ENCODE data around the gene PRPF6. TPM values are rescaled to one million over a fixed set of nuclear protein-coding genes. Genes with fewer than 3 reads are reported as not detected.
A peak's percentile ranks its signal among the peaks of the same experiment; 100 is the strongest.

Gene PRPF6
- total and polyA plus RNA-seq, 2 of the 13 experiments (the other 11 are each of a cell fraction or from before 2014, with no cell fraction given), result 63.7 to 101 TPM

GRCh38 chr20:63978319-63979228 is 2.4 kb upstream of the PRPF6 start (continued):
- TF ChIP-seq SIX1 (CRISPR knock-in tag; IDR thresholded peaks at IDR 0.05; ENCODE audit: borderline replicate concordance) (no peak), CEBPB (IDR thresholded peaks at IDR 0.05; ENCODE audit: borderline replicate concordance, low read depth, low read length) (no peak), ZNF780A (CRISPR knock-in tag; IDR thresholded peaks at IDR 0.05) (0 out of 2 replicates have a peak, but pooled peaks have one; percentile 75), NFIB (CRISPR knock-in tag; IDR thresholded peaks at IDR 0.05; ENCODE audit: borderline replicate concordance) (no peak), SOX5 (CRISPR knock-in tag; IDR thresholded peaks at IDR 0.05; ENCODE audit: borderline replicate concordance) (peak; percentile 55), FOXA1 (IDR thresholded peaks at IDR 0.05) (no peak), FOXA1 (CRISPR knock-in tag; IDR thresholded peaks at IDR 0.05) (peak; percentile 26; the same call in 1 of the 2 replicates), TBX2 (CRISPR knock-in tag; IDR thresholded peaks at IDR 0.05; ENCODE audit: borderline replicate concordance) (peak; percentile 92), ZNF17 (CRISPR knock-in tag; IDR thresholded peaks at IDR 0.05) (no peak), NCOA5 (CRISPR knock-in tag; IDR thresholded peaks at IDR 0.05) (peak; percentile 49; the same call in 1 of the 2 replicates), DBP (CRISPR knock-in tag; IDR thresholded peaks at IDR 0.05; ENCODE audit: not compliant biosample characterization) (peak; percentile 58), ERF (CRISPR knock-in tag; IDR thresholded peaks at IDR 0.05) (peak; percentile 94), ZNF574 (CRISPR knock-in tag; IDR thresholded peaks at IDR 0.05) (peak; percentile 90), HNF1B (CRISPR knock-in tag; IDR thresholded peaks at IDR 0.05) (peak; percentile 88; the same call in 1 of the 2 replicates), TIGD3 (CRISPR knock-in tag; IDR thresholded peaks at IDR 0.05; ENCODE audit: borderline replicate concordance) (no peak; the same call in 1 of the 2 replicates), ZKSCAN8 (CRISPR knock-in tag; IDR thresholded peaks at IDR 0.05; ENCODE audit: borderline replicate concordance) (peak; percentile 78; the same call in 1 of the 2 replicates), MIXL1 (CRISPR knock-in tag; IDR thresholded peaks at IDR 0.05) (peak; percentile 76), YEATS2 (CRISPR knock-in tag; IDR thresholded peaks at IDR 0.05; ENCODE audit: borderline replicate concordance) (peak; percentile 67)
- TF ChIP-seq, protein P1, sequence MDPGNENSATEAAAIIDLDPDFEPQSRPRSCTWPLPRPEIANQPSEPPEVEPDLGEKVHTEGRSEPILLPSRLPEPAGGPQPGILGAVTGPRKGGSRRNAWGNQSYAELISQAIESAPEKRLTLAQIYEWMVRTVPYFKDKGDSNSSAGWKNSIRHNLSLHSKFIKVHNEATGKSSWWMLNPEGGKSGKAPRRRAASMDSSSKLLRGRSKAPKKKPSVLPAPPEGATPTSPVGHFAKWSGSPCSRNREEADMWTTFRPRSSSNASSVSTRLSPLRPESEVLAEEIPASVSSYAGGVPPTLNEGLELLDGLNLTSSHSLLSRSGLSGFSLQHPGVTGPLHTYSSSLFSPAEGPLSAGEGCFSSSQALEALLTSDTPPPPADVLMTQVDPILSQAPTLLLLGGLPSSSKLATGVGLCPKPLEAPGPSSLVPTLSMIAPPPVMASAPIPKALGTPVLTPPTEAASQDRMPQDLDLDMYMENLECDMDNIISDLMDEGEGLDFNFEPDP (CRISPR knock-in tag; conservative IDR thresholded peaks at IDR 0.05), result no peak
- TF ChIP-seq, protein P2, sequence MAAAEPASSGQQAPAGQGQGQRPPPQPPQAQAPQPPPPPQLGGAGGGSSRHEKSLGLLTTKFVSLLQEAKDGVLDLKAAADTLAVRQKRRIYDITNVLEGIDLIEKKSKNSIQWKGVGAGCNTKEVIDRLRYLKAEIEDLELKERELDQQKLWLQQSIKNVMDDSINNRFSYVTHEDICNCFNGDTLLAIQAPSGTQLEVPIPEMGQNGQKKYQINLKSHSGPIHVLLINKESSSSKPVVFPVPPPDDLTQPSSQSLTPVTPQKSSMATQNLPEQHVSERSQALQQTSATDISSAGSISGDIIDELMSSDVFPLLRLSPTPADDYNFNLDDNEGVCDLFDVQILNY (CRISPR knock-in tag; conservative IDR thresholded peaks at IDR 0.05), result peak; percentile 71

Data from HepG2 (cell line).